GM18505 (cell line): ENCODE results near the gene BMPER.

Experiments used
- ATAC-seq: cut with Tn5 transposase; IDR thresholded peaks from one replicate; pipeline ENCODE4 v1.9.1; 2021; ENCODE audit not compliant: unreplicated experiment
- POLR2A ChIP-seq: IDR thresholded peaks from 4 replicates; pipeline ENCODE4 v1.6.1; 2011; ENCODE audit warnings: borderline replicate concordance; ENCODE audit not compliant: insufficient read depth, insufficient read length; ENCODE audit errors: extremely low read depth

The BMPER gene

GRCh38 chr7:34192906-34193305 is 287.6 kb downstream of the BMPER start:
- ATAC-seq, result no peak
- no peak for TF ChIP-seq POLR2A

DNA sequence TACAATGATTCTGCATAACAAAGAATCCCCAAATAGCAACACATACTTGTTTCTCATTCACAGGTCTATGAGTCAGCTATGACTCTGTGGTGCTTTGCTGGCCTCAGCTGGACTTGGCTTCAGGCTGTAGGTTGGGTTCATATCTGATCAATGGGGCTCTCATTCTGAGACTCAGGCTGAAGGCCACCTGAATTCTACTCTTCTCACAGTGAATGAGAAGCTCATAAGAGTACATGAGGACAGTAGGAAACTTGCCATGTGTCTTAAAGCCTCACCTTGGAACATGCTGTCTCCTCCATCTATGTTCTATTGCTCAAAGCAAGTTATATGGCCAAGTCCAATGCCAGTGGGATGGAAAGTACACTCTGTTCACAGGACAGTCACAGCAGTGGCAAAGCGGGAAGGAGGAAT is 292.9 kb downstream of the BMPER start:
- ATAC-seq, result no peak
- no peak for TF ChIP-seq POLR2A
